Liver (tissue), 3 donors: Measurements from ENCODE around the gene SORCS2.

Experiments
- RAD21 ChIP-seq, 2 donors: IDR thresholded peaks; 2 replicates each; pipeline ENCODE4 v1.6.1; 2016; ENCODE audit warnings: antibody characterized with exemption in 2 of 2, mild to moderate bottlenecking in 2 of 2
- SP1 ChIP-seq: IDR thresholded peaks from 2 replicates; pipeline ENCODE4 v1.6.1; 2018; ENCODE audit warnings: antibody characterized with exemption, mild to moderate bottlenecking
- TF ChIP-seq, protein P1 (sequence below): IDR thresholded peaks from 2 replicates; pipeline ENCODE4 v1.6.1; 2016; ENCODE audit warnings: antibody characterized with exemption, mild to moderate bottlenecking
- TF ChIP-seq, protein P2 (sequence below): fragments of 150-350 bp; IDR thresholded peaks from 2 replicates; pipeline ENCODE4 v1.5.1; 2017; ENCODE audit warnings: improper control_type of control experiment, low read depth, low read length; ENCODE audit not compliant: missing input control
- donor health status: healthy.
- donor health status: healthy.

DNA sequence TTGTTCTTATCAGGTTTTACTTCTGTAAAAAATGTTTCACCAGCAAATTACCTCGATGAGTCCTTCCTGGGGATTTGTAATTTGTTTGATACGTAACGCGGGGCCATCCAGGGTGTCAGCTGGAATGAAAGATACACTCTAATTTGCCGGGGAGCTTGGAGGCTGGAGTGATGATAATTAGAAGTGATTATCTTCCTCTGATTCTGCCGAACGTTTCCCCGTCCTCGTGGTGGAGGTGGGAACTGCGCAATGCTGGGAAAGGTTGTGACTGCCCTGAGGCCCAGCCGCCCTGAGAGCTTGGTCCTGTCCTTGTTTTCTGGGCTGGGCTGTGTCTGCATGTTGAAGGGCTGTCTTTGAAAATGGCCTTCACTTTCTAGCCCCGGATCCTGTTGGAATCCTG lies 48.0 kb downstream of the SORCS2 start:
- TF ChIP-seq SP1 (no peak), RAD21 (IDR thresholded peaks at IDR 0.05) (no peak)
- TF ChIP-seq, protein P1, sequence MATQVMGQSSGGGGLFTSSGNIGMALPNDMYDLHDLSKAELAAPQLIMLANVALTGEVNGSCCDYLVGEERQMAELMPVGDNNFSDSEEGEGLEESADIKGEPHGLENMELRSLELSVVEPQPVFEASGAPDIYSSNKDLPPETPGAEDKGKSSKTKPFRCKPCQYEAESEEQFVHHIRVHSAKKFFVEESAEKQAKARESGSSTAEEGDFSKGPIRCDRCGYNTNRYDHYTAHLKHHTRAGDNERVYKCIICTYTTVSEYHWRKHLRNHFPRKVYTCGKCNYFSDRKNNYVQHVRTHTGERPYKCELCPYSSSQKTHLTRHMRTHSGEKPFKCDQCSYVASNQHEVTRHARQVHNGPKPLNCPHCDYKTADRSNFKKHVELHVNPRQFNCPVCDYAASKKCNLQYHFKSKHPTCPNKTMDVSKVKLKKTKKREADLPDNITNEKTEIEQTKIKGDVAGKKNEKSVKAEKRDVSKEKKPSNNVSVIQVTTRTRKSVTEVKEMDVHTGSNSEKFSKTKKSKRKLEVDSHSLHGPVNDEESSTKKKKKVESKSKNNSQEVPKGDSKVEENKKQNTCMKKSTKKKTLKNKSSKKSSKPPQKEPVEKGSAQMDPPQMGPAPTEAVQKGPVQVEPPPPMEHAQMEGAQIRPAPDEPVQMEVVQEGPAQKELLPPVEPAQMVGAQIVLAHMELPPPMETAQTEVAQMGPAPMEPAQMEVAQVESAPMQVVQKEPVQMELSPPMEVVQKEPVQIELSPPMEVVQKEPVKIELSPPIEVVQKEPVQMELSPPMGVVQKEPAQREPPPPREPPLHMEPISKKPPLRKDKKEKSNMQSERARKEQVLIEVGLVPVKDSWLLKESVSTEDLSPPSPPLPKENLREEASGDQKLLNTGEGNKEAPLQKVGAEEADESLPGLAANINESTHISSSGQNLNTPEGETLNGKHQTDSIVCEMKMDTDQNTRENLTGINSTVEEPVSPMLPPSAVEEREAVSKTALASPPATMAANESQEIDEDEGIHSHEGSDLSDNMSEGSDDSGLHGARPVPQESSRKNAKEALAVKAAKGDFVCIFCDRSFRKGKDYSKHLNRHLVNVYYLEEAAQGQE: no peak
- TF ChIP-seq, protein P2, sequence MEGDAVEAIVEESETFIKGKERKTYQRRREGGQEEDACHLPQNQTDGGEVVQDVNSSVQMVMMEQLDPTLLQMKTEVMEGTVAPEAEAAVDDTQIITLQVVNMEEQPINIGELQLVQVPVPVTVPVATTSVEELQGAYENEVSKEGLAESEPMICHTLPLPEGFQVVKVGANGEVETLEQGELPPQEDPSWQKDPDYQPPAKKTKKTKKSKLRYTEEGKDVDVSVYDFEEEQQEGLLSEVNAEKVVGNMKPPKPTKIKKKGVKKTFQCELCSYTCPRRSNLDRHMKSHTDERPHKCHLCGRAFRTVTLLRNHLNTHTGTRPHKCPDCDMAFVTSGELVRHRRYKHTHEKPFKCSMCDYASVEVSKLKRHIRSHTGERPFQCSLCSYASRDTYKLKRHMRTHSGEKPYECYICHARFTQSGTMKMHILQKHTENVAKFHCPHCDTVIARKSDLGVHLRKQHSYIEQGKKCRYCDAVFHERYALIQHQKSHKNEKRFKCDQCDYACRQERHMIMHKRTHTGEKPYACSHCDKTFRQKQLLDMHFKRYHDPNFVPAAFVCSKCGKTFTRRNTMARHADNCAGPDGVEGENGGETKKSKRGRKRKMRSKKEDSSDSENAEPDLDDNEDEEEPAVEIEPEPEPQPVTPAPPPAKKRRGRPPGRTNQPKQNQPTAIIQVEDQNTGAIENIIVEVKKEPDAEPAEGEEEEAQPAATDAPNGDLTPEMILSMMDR: no peak
